ENCODE measurements around the gene PLEKHF1.

PLEKHF1 gene

GRCh38 chr19:29634423-29635130 lies 30.7 kb upstream of the PLEKHF1 start:
- no peak for DNase-seq (ENCODE audit: low spot score)

- no peak for DNase-seq (ENCODE audit: low spot score)
These were observed 29.3 kb upstream of the PLEKHF1 start for GRCh38 chr19:29635963-29636362.

GRCh38 chr19:29636553-29637360 lies 28.5 kb upstream of the PLEKHF1 start:
- DNase-seq (ENCODE audit: low spot score) = no peak

- DNase-seq (ENCODE audit: low spot score) = no peak
These were observed 26.2 kb upstream of the PLEKHF1 start for GRCh38 chr19:29639086-29639485.

GRCh38 chr19:29640231-29640630 lies 25.0 kb upstream of the PLEKHF1 start:
- no peak for DNase-seq (ENCODE audit: low spot score)

GRCh38 chr19:29641597-29641996 lies 23.7 kb upstream of the PLEKHF1 start:
- DNase-seq (ENCODE audit: low spot score) = no peak

GRCh38 chr19:29643361-29643935 lies 21.8 kb upstream of the PLEKHF1 start:
- no peak for DNase-seq (ENCODE audit: low spot score)

- DNase-seq (ENCODE audit: low spot score) = no peak
These were observed 21.1 kb upstream of the PLEKHF1 start for GRCh38 chr19:29644210-29644609.

- no peak for DNase-seq (ENCODE audit: low spot score)
These were observed 19.8 kb upstream of the PLEKHF1 start for GRCh38 chr19:29645491-29645867.

GRCh38 chr19:29645911-29646310 lies 19.4 kb upstream of the PLEKHF1 start:
- no peak for DNase-seq (ENCODE audit: low spot score)

GRCh38 chr19:29650772-29651387 lies 14.4 kb upstream of the PLEKHF1 start:
- DNase-seq (ENCODE audit: low spot score) = no peak

- no peak for DNase-seq (ENCODE audit: low spot score)
These were observed 13.5 kb upstream of the PLEKHF1 start for GRCh38 chr19:29651622-29652394.

- no peak for DNase-seq (ENCODE audit: low spot score)
These were observed 11.9 kb upstream of the PLEKHF1 start for GRCh38 chr19:29653398-29653797.

GRCh38 chr19:29655648-29656335 lies 9.5 kb upstream of the PLEKHF1 start:
- DNase-seq (ENCODE audit: low spot score) = no peak

- no peak for DNase-seq (ENCODE audit: low spot score)
These were observed 6.9 kb upstream of the PLEKHF1 start for GRCh38 chr19:29658221-29658991.

GRCh38 chr19:29660835-29661234 lies 4.4 kb upstream of the PLEKHF1 start:
- DNase-seq (ENCODE audit: low spot score) = no peak

GRCh38 chr19:29662278-29662603 lies 3.0 kb upstream of the PLEKHF1 start:
- DNase-seq (ENCODE audit: low spot score) = peak; percentile 51

- DNase-seq (ENCODE audit: low spot score) = peak; percentile 95
These were observed 2.5 kb upstream of the PLEKHF1 start for GRCh38 chr19:29662604-29663404.

GRCh38 chr19:29663861-29664752 lies 1.2 kb upstream of the PLEKHF1 start:
- DNase-seq (ENCODE audit: low spot score) = no peak
